ENCODE data around the gene MTHFD1L.

Gene MTHFD1L

DNA sequence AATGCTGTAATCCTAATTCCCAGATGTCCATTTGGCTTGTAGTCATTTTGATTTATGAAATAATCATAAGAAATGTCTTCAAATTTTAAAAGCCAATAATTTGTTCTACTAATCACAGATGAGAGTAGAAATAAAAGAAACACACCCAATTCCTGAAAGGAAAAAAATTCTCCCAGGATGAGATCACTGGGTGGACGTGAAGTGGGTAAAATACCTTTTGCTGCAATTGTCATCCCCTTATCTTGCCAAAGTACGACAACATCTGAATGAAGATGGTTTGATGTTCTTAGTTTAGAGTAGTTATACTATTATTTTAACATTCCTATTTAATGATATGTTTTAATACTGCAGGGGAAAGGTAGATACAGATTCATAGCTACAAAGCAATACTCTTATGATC, 33.7 kb downstream of the MTHFD1L start:
- no peak for DNase-seq

DNA sequence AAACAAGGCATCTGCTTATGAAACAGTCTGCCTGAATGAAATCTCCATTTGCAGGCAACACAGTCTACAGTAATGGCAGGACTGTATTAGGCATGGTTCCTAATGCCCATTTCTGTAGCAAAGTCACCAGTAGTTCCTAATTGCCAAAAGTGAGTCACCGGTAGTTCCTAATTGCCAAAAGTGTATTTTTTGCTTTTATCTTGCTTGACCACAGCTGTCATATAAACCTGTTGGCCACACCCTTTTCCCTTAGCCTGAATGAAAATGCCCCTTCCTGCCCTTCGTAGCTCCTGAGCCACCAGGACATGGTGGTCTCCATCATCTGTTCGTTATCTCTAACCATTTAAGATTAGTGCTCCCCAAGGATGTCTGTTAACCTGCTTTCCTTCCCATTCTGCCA, 34.5 kb downstream of the MTHFD1L start:
- DNase-seq, result no peak

DNA sequence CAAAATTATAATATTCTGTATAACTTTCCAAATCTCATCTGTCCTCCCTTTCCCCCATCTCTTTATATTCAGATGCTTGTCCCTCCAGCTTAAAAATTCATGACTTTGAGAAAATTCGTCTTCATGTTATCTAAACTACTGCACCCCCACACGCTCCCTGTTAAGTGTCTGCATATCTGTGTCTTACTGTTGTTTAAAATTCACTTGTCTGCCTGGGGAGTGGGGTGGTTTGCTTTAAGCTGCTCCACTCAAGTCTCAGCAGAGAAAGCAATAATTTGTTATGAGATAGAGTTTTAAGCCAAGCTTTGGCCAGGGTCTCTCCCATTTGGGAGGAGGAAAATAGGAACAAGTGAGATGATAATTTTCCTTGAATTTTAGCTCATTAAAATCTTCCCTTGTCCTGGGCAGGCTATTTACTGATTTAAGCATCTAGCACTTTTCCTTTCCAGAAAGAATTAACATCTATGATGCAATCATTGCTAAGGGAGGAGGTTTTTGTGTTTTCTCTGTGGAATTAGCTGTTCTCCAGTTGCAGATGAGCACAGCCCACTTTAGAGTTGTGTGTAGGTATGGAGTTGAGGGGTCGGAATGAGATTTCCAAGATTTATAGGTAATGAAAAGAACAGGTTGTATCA, 36.8 kb downstream of the MTHFD1L start:
- no peak for DNase-seq

- DNase-seq, result peak; percentile 11
Measured at GRCh38 chr6:150905769-150906168, 40.3 kb downstream of the MTHFD1L start.

- DNase-seq, result no peak
Measured at GRCh38 chr6:150906641-150907326, 41.3 kb downstream of the MTHFD1L start.

- DNase-seq, result no peak
Measured at GRCh38 chr6:150907383-150907782, 41.9 kb downstream of the MTHFD1L start.

GRCh38 chr6:150908901-150909300, 43.4 kb downstream of the MTHFD1L start:
- DNase-seq, result no peak

- DNase-seq, result no peak
Measured at GRCh38 chr6:150910561-150910960, 45.1 kb downstream of the MTHFD1L start.

DNA sequence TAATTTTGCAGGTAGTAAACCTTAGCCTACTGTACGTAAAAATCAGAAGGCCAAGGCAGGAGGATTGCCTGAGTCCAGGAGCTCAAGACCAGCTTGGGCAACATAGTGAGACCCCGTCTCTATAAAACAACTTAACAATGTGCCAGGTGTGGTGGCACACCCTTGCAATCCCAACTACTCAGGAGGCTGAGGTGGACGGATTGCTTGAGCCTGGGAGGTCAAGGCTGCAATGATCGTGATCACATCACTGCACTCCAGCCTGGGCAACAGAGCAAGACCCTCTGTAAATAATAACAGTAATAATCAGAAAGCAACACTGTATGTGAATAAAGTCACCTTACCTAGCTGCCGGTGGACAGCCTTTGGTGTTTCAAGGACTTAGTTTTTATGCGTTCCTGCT, 48.9 kb downstream of the MTHFD1L start:
- DNase-seq, result no peak

DNA sequence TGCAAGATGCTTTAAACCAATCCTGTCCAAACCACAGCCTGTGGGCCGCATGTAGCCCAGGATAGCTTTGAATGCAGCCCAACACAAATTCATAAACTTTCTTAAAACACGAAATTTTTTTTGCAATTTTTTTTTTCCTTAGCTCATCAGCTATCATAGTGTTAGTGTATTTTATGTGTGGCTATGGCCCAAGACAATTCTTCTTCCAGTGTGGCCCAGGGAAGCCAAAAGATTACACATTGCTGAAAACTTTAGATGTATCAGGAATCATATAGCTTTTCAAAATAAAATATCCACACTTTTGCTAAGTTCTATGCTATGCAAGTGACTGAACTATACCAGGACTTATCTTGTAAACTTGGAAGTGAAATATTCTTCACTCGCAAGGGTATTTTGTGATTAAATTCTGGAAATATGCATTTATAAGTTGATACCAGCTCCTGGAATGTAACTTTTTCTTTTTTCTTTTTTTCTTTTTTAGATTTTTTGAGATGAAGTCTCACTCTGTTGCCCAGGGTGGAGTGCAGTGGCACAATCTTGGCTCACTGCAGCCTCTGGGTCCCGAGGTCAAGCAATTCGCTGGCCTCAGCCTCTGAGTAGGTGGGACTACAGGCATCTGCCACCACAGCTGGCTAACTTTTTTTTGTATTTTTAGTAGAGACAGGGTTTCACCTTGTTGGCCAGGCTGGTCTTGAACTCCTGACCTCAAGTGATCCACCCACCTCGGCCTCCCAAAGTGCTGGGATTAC, 49.8 kb downstream of the MTHFD1L start:
- no peak for DNase-seq

DNA sequence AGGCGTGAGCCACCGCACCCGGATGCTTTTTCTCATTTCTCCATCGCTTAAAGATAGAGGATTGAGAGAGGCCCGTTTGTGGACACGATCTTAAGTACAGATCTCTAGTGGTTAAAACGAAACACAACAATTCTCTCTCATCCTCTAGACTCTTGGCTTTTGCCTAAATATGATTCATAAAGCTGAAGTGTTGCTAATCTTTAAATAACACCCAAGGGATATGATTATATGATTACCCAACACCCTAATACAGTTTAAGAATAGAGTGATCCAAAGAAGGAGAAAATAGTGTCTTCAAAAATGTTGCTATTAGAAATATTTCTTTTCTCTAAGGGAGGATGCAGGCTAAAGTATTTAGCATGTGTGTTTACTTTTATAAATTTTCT, 50.4 kb downstream of the MTHFD1L start:
- DNase-seq, result no peak

- DNase-seq, result no peak
Measured at GRCh38 chr6:150919938-150920337, 54.4 kb downstream of the MTHFD1L start.

DNA sequence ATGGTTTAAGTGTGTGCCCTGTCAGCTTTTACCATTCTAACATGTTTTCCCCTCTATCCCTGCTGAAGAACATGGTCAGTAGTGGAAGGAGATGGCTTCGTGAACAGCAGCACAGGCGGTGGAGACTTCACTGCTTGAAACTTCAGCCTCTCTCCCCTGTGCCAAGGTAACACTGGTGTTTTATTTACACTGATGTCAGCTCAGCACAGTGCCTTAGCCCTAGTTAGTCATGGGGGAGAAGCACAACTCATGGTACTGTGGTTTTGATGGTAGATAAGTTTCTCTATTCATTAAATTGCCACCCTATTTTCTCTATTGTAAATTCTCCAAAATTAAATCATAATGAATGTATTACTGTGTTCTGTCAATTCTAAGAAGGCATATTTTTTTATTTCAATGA, 56.6 kb downstream of the MTHFD1L start:
- DNase-seq, result no peak

- no peak for DNase-seq
Measured at GRCh38 chr6:150924808-150925589, 59.5 kb downstream of the MTHFD1L start.

GRCh38 chr6:150925590-150925928, 60.1 kb downstream of the MTHFD1L start:
- DNase-seq, result no peak

DNA sequence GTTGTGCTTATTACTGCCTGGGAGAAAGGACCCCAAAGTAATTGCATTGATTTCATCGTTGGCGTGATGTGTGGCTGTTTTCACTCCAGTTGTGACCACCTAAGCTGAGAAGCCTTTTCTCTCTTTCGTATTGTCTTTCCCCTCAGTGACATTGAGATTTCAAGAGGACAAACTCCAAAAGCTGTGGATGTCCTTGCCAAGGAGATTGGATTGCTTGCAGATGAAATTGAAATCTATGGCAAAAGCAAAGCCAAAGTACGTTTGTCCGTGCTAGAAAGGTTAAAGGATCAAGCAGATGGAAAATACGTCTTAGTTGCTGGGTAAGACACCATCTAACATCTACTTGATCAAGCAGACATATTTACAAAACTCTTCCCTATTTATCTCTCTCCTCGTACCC, 60.5 kb downstream of the MTHFD1L start:
- DNase-seq, result no peak

DNA sequence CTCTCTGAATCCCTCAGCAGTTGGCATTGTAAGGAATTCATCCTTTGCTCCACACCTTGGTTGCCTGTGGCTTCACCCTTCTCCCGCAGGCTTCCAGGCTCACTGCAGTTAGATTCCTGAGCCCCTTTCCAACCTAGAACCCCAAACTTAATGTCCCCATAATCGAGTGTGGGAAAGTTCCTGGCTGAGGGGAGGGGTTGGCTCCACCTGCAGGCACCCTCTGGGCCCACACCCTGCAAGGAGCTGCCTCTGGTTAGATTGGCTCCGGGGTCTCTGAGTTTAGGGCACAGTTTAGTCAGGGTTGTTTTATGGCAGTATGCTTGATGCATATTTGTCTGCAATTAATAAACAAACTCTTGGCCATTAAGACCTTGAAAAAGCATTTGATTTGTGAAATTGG, 63.4 kb downstream of the MTHFD1L start:
- no peak for DNase-seq

- DNase-seq, result no peak
Measured at GRCh38 chr6:150929416-150929815, 63.9 kb downstream of the MTHFD1L start.

GRCh38 chr6:150930841-150931240, 65.3 kb downstream of the MTHFD1L start:
- no peak for DNase-seq

DNA sequence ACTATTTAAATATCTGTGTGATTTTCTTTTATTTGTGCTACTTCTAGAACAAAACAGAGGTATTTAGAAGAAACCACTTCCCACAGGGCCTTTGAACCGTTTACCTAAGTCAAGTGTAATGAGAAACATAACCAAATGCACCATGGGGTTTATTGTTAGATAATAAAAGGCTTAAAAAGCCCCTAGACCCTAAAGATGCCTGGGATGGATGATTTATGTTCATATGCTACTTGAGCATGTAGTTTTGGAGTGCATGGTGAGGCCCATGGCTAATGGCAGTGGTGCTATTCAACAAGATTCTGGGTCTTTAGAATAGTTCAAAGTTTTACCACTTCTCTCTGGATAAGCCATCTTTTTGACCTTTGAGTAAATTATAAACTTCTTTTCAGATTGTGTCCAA, 65.9 kb downstream of the MTHFD1L start:
- DNase-seq, result no peak

GRCh38 chr6:150932996-150933395, 67.5 kb downstream of the MTHFD1L start:
- no peak for DNase-seq

- no peak for DNase-seq
Measured at GRCh38 chr6:150934380-150934779, 68.9 kb downstream of the MTHFD1L start.

DNA sequence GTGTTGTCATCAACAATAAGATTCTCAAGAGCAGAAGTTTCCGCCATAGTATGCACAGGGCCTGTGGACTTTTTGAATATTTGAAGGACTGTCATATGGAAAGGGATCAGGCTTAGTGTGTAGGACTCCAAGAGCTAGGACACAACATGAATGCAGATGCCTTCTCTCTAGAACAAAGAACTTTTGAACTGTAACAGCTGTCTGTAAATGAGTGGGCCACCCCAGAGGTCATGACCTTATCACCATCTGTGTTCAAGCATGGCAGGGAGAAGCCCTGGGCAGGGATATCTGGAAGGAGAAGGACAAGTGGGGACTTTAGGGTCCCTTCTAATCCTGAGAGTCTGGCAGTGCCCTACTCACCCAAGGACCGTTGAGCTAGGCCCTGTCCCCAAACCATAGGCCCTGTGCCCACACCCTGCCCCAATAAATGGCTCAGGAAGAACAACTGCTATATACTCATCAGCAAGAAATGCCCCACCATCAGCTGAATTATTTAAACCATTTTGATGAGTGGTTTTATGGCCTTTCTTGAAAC, 70.6 kb downstream of the MTHFD1L start:
- DNase-seq, result no peak
